LNCaP clone FGC (cell line): ENCODE measurements around the gene GTPBP10.

Source experiments
- DNase-seq: peaks from one replicate; pipeline ENCODE4 v3.0.0-alpha.2; 2011; ENCODE audit warnings: low read depth
- H3K4me3 ChIP-seq: 2 replicates; pipeline ENCODE4 v1.5.1; 2011; ENCODE audit warnings: mild to moderate bottlenecking, low read depth, low read length, control low read depth
- TF ChIP-seq, protein P1 (sequence below): IDR thresholded peaks from 2 replicates; pipeline ENCODE4 v1.5.1; 2012; ENCODE audit warnings: mild to moderate bottlenecking; ENCODE audit not compliant: control insufficient read depth, insufficient read depth; ENCODE audit errors: extremely low read depth

GTPBP10 gene

GRCh38 chr7:90351987-90352386, 5.5 kb downstream of the GTPBP10 start:
- H3K4me3 ChIP-seq = no peak overlapping the region
- no peak for DNase-seq
- TF ChIP-seq, protein P1, sequence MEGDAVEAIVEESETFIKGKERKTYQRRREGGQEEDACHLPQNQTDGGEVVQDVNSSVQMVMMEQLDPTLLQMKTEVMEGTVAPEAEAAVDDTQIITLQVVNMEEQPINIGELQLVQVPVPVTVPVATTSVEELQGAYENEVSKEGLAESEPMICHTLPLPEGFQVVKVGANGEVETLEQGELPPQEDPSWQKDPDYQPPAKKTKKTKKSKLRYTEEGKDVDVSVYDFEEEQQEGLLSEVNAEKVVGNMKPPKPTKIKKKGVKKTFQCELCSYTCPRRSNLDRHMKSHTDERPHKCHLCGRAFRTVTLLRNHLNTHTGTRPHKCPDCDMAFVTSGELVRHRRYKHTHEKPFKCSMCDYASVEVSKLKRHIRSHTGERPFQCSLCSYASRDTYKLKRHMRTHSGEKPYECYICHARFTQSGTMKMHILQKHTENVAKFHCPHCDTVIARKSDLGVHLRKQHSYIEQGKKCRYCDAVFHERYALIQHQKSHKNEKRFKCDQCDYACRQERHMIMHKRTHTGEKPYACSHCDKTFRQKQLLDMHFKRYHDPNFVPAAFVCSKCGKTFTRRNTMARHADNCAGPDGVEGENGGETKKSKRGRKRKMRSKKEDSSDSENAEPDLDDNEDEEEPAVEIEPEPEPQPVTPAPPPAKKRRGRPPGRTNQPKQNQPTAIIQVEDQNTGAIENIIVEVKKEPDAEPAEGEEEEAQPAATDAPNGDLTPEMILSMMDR = no peak

DNA sequence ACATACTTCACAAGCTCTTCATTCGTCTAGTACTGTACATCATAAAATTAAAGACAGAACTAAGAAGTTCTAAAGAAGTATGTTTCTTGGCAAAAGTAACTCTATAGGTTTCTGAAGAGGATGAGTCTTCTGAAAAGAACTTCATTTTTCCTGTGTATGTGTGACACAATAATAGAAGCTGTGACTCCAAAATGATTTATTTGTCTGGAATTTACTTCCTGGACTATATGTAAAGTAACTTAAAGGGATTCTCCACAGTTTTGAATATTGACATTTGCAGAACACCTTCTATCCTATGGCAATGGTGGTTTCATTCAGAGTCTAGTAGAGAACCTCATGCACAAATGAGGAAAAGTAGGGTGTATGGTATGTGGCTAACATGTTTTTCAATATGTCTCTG, 36.9 kb downstream of the GTPBP10 start:
- TF ChIP-seq, protein P1 = no peak
- DNase-seq = no peak
- no peak overlapping the region for H3K4me3 ChIP-seq

DNA sequence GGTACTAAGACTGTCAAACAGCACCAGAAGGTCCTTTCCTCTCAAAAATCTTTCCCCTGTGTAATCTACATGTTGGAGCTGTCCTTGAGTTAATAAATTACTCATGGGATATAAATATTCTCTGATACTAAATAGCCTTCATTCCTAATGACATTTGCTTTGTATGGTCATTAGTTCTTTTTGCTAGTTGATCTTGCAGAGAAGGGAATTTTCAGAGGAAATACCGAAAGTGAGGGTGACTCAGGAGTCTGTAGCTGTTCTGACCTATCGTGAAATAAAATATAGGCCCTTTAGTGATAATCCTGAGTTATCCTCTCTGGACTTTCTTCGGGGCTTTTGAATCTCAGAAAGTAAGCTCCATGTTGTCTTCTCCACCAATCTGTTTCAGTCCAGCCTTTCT, 37.3 kb downstream of the GTPBP10 start:
- H3K4me3 ChIP-seq = no peak overlapping the region
- TF ChIP-seq, protein P1 = no peak
- no peak for DNase-seq

DNA sequence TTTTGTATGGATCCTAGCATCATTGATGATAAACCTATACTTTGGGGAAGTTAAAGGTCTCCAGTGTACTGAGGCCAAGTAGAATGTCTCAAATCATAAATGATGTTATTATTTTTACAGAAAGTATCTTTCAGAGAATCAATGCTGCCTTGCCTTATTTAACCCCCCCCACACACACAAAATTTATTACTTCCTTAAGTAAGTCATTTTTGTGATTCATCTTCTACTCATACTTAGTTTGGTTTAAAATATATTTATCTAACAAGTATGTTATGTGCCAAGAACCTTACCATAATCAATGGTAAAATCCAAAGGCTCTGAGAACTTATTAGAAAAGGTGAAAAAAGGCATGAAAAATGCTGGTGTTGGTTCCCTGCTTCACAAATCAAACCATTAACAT, 37.9 kb downstream of the GTPBP10 start:
- no peak for DNase-seq
- TF ChIP-seq, protein P1 = no peak
- no peak overlapping the region for H3K4me3 ChIP-seq

GRCh38 chr7:90387470-90388240, 41.1 kb downstream of the GTPBP10 start:
- H3K4me3 ChIP-seq = no peak overlapping the region
- TF ChIP-seq, protein P1 = no peak
- no peak for DNase-seq

DNA sequence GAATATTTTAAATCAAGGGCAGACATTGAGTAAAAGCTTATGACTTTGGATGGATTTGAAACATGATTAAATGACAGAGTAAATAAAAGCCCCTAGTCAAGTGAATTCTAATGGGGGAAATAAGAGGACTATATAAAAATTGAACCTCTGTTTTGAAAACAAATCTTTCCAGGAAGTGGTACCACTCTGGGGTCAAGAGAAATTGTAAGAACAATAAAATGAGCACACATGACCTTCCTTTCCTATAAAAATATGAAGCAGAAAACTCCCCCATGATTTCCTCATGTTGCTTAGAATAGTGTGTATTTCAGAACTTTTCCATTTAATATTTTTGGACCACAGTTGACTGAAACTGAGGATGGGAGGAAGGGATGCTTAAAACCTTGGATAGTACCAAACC, 44.4 kb downstream of the GTPBP10 start:
- TF ChIP-seq, protein P1 = no peak
- H3K4me3 ChIP-seq = no peak overlapping the region

GRCh38 chr7:90391488-90391887, 45.0 kb downstream of the GTPBP10 start:
- no peak overlapping the region for H3K4me3 ChIP-seq
- TF ChIP-seq, protein P1 = no peak
- no peak for DNase-seq

More for the DNA sequence above, 44.4 kb downstream of the GTPBP10 start:
- DNase-seq = no peak
